HG03457 (cell line): ENCODE results near the gene SLC47A2.
"Not testable (repeated sequence)": the region's sequence is repeated elsewhere in the genome, so short reads cannot be mapped to it uniquely, and the experiment has no call there.

Experiments
- ATAC-seq: cut with Tn5 transposase; IDR thresholded peaks from one replicate; pipeline ENCODE4 v1.9.1; 2021; ENCODE audit warnings: moderate number of reproducible peaks; ENCODE audit not compliant: unreplicated experiment

Gene SLC47A2

GRCh38 chr17:19716108-19717030, at the start of gene SLC47A2:
TSS of gene SLC47A2 (minus strand) at chr17:19716584. CDS start at chr17:19716555, 29 bp downstream.
- no peak for ATAC-seq

DNA sequence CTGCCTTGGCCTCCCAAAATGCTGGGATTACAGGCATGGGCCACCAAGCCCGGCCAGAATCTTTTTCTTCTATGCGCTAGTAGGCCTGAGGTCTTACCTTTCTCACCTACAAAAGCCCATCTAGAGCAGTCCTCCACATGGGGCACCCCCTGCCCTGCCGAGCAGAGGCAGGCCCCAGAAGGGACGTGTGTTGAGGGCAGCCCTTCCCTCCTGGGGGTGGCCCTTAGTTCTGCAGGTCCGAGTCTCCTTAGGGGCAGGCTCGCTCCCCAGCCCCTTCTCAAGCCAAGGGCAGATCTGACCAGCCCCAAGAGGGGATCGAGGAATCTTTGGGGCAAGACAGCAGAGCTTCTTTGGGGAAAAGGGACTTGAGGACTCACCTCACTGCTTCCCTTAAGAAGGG, 49.6 kb upstream of the SLC47A2 start:
- ATAC-seq, result no peak

GRCh38 chr17:19763991-19764390, 47.6 kb upstream of the SLC47A2 start:
- ATAC-seq, result not testable (repeated sequence)

DNA sequence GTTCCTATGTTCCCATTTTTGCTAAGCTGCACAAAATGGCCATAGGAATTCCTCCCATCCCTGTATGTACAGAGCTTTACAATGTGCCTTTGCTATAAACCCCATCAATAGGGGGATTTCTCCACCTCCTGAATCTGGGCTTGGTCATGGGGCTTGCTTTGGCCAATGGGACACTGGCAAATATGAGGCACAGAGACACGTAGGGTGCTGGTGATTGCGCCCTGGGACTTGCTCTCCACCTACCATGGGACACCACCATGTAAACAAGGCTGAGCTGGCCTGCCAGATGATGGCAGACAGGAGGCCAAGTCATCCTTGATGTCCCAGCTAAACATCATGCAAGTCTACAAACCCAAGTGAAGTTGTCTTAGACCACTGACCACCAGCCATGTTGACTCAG, 47.0 kb upstream of the SLC47A2 start:
- ATAC-seq, result no peak

- no peak for ATAC-seq
Observed at GRCh38 chr17:19762515-19762961, 46.2 kb upstream of the SLC47A2 start.

- ATAC-seq, result no peak
Observed at GRCh38 chr17:19760746-19761145, 44.4 kb upstream of the SLC47A2 start.

DNA sequence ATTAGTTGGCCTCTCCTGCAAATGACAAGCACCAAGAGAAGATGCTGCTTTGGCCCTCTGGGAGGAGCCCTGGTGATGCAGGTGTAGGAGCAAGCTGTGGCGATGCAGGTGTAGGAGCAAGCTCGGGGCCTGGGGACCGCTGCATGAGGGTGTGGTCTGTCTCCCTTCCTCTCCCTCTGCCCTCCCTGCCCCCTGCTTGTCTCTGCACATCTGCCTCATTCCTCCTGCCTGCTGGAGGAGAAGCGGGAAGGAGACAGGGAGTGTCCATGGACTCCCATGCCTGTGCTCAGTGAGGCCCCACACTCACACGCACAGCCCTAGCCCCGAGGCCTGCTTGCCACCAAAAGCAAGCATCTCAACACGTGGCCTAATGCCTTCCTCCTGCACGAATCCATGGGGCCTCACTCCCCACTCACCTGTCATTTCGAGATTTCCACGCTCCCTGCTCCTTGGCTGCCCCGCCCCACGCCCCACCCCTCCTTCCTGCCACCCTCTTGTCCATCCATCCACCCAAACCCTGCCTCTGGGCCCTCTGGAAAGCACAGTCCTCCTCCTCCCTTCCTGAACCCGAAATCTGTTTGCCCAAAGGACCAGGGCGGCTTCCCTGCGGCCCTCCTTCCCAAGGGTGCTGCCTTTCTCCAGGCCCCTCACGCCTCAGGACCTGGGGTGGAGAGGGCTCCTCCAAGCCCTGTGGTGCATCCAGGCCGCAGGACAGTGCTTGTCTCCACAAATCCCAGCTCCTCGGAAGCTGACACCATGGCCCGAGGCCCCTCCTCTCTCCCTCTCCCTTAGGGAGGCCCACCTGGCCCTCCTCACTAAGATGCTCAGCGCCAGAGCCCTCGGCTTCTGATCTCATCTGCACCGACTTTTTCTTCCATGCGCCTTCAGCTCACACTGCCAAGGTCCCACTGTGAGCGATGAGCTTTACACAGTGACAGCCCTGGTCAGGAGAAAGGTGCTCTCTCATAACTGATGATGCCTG, 43.5 kb upstream of the SLC47A2 start:
- no peak for ATAC-seq

DNA sequence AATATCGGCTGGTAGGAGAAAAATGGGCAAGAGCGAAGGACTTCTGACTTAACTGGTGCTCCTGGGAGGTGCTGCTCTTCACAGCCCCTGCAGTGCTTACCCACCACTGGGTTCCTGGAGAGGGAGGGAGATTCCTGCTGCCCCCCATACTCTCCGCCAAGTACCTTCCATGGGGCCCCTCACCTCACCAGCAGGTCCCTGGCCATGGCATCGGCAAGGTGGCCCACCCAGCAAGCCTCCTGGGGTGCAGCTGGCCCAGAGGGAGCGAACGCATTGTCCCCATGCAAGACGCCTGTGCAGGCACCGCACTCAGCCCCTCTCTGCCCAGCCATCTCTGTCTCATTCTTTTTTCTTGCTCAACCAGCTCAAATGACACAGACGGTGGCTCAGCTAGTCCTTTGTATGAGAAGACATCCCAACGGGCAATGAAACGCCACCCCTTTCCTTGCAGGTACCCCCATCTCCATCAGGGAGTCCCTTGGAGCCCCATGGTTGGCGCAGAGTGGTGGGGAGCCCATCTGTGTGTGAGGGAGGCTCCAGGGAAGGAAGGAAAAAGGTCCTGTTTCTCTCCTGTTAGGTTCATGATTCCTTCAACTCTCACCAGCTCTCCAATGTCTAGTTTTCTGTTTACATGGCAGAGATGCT, 41.3 kb upstream of the SLC47A2 start:
- ATAC-seq, result no peak

DNA sequence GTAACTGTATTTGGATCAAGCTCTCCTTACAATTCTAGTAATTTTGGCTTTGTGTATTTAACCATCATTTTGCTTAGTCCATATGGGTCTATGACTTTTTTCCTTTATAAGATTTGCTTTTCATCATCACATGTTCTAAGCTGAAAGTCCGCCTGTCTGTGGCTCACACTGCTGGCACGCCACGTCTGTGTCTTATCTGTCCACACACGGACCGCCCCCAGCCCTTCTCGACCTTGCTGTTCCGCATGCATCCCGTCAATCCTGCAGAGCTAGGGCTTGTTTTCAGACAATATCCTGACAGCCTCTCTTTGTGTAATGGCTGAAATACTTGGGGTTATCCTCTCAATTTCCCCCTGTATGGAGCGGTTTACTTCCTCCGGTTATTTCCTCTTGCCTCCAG, 40.2 kb upstream of the SLC47A2 start:
- no peak for ATAC-seq

- no peak for ATAC-seq
Observed at GRCh38 chr17:19755821-19756510, 39.6 kb upstream of the SLC47A2 start.

- no peak for ATAC-seq
Observed at GRCh38 chr17:19755392-19755791, 39.0 kb upstream of the SLC47A2 start.

- ATAC-seq, result no peak
Observed at GRCh38 chr17:19753661-19754463, 37.5 kb upstream of the SLC47A2 start.

- no peak for ATAC-seq
Observed at GRCh38 chr17:19753051-19753509, 36.7 kb upstream of the SLC47A2 start.

DNA sequence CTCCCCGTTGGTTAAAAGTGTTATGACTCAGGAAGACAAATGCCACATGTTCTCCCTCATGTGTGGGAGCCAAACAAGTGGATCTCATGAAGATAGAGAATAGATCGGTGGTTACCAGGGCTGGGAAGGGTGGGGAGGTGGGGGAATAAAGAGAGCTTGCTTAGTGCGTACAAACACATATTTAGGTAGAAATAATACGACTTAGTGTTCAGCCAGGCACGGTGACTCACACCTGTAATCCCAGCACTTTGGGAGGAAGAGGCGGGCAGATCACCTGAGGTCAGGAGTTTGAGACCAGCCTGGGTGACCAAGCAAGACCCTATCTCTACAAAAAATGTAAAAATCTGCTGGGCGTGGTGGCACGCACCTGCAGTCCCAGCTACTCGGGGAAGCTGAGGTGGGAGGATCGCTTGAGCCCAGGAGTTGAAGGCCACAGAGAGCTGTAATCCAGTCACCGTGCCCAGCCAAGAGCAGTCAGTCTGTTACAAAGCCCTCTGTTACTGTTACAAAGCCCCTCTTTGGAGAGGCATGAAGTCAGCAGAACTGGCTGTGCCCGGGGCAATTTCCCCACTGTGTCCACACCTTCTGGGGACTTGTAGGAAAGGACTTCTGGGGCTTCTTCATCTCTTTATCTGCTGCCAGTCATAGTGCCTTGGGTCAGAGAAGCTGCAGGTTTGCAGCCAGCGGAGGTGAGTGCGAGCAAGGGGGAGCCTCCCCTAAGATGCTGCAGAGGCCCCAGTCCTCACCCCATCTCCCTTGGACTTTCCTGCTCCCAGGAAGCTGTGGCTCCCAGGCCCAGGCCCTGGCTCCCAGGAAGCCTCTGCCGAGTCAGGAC, 36.0 kb upstream of the SLC47A2 start:
- no peak for ATAC-seq

DNA sequence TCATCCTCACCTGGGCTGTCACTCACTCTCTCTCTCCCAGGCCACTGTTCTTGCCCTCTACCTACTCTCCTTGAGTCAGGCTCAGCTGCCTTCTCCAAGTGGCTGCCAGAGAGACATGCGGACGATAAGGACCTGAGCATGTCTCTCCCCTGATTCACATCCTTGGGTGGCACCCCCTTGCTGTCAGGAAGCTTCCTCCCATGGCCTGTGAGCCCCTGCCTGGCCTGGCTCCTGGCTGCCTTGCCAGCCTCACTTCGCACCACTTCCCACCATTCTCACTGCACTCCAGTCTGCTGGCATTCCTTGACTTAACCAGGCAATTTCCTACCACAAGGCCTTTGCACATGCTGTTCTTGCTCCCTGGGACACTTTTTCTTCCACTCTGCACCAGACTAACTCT, 34.5 kb upstream of the SLC47A2 start:
- ATAC-seq, result no peak

DNA sequence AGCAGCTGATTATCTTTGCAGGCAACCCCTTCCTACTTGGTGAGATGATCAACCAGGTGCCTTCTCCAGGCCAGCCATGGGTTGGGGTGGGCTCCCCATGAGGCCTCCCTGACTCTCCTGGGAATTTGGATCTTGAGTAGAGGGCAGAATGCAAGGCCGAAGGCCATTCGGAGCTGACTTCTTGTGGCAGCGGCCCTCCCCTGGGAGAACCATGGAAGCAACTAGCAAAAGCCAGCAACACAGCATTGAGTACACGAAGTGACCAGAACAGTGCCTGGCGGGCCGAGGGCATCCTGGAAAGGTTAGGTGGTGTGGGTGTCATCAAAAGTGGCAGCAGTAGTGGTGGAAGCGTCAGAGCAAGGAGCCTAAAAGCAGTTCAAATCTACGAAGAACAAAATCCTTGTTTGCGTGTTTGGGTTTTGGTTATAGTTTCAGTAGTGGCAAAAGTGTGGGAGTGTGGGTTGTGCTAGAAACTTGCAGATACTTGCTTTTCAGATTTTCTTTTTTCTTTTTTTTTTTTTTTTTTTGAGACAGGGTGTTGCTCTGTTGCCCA, 33.7 kb upstream of the SLC47A2 start:
- ATAC-seq, result no peak

- ATAC-seq, result no peak
Observed at GRCh38 chr17:19748807-19749193, 32.4 kb upstream of the SLC47A2 start.
